Measurements from ENCODE around the gene EVPL. TPM values are rescaled to one million over a fixed set of nuclear protein-coding genes. Genes with fewer than 3 reads are reported as not detected.

EVPL gene
- total and polyA plus RNA-seq, 2 experiments from 2014 or later, result 0.47 to 1.3 TPM

GRCh38 chr17:76013377-76013932 is 13.7 kb downstream of the EVPL start:
- no peaks in the 10 kb centered on the region; the same call in 1 of the 3 replicates for H3K9me3 Mint-ChIP-seq
- H3K27ac Mint-ChIP-seq, result no peak overlapping the region
- H3K4me1 Mint-ChIP-seq, result peaks cover 3% of the 10 kb centered on the region
- ATAC-seq, result no peak
- Histone ChIP-seq H3K4me2 (no peak overlapping the region), H4K20me1 (replicated peaks; ENCODE audit: insufficient read depth) (no peaks in the 10 kb centered on the region), H3K9me2 (ENCODE audit: insufficient read depth) (no peaks in the 10 kb centered on the region), H3K79me2 (replicated peaks; ENCODE audit: insufficient read depth) (no peaks in the 10 kb centered on the region), H3K4me1 (ENCODE audit: insufficient read depth) (no peaks in the 10 kb centered on the region), H2AFZ (no peak overlapping the region; the same call in 1 of the 2 replicates), H3K27ac (ENCODE audit: low read depth) (no peak overlapping the region), H3K4me3 (no peak overlapping the region), H3K27me3 (ENCODE audit: insufficient read depth) (no peaks in the 10 kb centered on the region), H3K36me3 (ENCODE audit: insufficient read depth) (no peaks in the 10 kb centered on the region), H3F3A (replicated peaks; ENCODE audit: low read depth) (0 out of 2 replicates have a peak, but pooled peaks cover 6% of the 10 kb centered on the region)
- no peak overlapping the region for H3K4me3 Mint-ChIP-seq
- TF ChIP-seq EZH2 (IDR thresholded peaks at IDR 0.05; ENCODE audit: low read depth, unreplicated experiment), result no peak
- no peak for DNase-seq (ENCODE audit: low spot score)
- peaks cover 11% of the 10 kb centered on the region for H3K27me3 Mint-ChIP-seq (ENCODE audit: insufficient read depth, low read depth, poor library complexity)
- H3K36me3 Mint-ChIP-seq (ENCODE audit: low read depth), result no peaks in the 10 kb centered on the region; the same call in 2 of the 3 replicates

- Mint-ChIP-seq H3K27me3 (ENCODE audit: insufficient read depth, low read depth, poor library complexity) (peaks cover 12% of the 10 kb centered on the region), H3K9me3 (no peaks in the 10 kb centered on the region; the same call in 1 of the 3 replicates), H3K4me3 (no peak overlapping the region), H3K4me1 (peaks cover 3% of the 10 kb centered on the region), H3K27ac (no peak overlapping the region), H3K36me3 (ENCODE audit: low read depth) (no peaks in the 10 kb centered on the region; the same call in 2 of the 3 replicates)
- Histone ChIP-seq H4K20me1 (replicated peaks; ENCODE audit: insufficient read depth) (no peaks in the 10 kb centered on the region), H3F3A (replicated peaks; ENCODE audit: low read depth) (0 out of 2 replicates have a peak, but pooled peaks cover 6% of the 10 kb centered on the region), H3K79me2 (replicated peaks; ENCODE audit: insufficient read depth) (no peaks in the 10 kb centered on the region), H3K27me3 (ENCODE audit: insufficient read depth) (no peaks in the 10 kb centered on the region), H3K36me3 (ENCODE audit: insufficient read depth) (no peaks in the 10 kb centered on the region), H2AFZ (no peak overlapping the region), H3K4me3 (no peak overlapping the region), H3K27ac (ENCODE audit: low read depth) (no peak overlapping the region), H3K4me2 (no peak overlapping the region), H3K4me1 (ENCODE audit: insufficient read depth) (no peaks in the 10 kb centered on the region), H3K9me2 (ENCODE audit: insufficient read depth) (no peaks in the 10 kb centered on the region)
- DNase-seq (ENCODE audit: low spot score) (no peak), ATAC-seq (no peak)
- TF ChIP-seq, protein P1, sequence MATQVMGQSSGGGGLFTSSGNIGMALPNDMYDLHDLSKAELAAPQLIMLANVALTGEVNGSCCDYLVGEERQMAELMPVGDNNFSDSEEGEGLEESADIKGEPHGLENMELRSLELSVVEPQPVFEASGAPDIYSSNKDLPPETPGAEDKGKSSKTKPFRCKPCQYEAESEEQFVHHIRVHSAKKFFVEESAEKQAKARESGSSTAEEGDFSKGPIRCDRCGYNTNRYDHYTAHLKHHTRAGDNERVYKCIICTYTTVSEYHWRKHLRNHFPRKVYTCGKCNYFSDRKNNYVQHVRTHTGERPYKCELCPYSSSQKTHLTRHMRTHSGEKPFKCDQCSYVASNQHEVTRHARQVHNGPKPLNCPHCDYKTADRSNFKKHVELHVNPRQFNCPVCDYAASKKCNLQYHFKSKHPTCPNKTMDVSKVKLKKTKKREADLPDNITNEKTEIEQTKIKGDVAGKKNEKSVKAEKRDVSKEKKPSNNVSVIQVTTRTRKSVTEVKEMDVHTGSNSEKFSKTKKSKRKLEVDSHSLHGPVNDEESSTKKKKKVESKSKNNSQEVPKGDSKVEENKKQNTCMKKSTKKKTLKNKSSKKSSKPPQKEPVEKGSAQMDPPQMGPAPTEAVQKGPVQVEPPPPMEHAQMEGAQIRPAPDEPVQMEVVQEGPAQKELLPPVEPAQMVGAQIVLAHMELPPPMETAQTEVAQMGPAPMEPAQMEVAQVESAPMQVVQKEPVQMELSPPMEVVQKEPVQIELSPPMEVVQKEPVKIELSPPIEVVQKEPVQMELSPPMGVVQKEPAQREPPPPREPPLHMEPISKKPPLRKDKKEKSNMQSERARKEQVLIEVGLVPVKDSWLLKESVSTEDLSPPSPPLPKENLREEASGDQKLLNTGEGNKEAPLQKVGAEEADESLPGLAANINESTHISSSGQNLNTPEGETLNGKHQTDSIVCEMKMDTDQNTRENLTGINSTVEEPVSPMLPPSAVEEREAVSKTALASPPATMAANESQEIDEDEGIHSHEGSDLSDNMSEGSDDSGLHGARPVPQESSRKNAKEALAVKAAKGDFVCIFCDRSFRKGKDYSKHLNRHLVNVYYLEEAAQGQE (IDR thresholded peaks at IDR 0.05; ENCODE audit: unreplicated experiment), result no peak
- no peak for TF ChIP-seq EZH2phosphoT487 (IDR thresholded peaks at IDR 0.05; ENCODE audit: unreplicated experiment)
- no peak for TF ChIP-seq ZNF331 (CRISPR knock-in tag; IDR thresholded peaks at IDR 0.05; ENCODE audit: low read depth)
- TF ChIP-seq CREB1 (CRISPR knock-in tag; IDR thresholded peaks at IDR 0.05; ENCODE audit: low read depth), result no peak
- no peak for TF ChIP-seq CTCF (conservative IDR thresholded peaks at IDR 0.05; ENCODE audit: low read depth in 2 of 2)
- no peak for TF ChIP-seq POLR2AphosphoS5 (IDR thresholded peaks at IDR 0.05; ENCODE audit: low read depth)
- TF ChIP-seq STAT1 (IDR thresholded peaks at IDR 0.05; ENCODE audit: unreplicated experiment), result no peak
- TF ChIP-seq ZNF114 (CRISPR knock-in tag; IDR thresholded peaks at IDR 0.05), result no peak
- TF ChIP-seq ETS1 (IDR thresholded peaks at IDR 0.05), result no peak
- TF ChIP-seq NANOG (IDR thresholded peaks at IDR 0.05; ENCODE audit: borderline replicate concordance), result no peak
- no peak for TF ChIP-seq JUNB (IDR thresholded peaks at IDR 0.05; ENCODE audit: unreplicated experiment)
- no peak for TF ChIP-seq EZH2 (IDR thresholded peaks at IDR 0.05; ENCODE audit: low read depth, unreplicated experiment)
These were observed 15.2 kb downstream of the EVPL start for GRCh38 chr17:76011951-76012350.

All from GM23338 (cell line).